ENCODE results near the gene BMP7.

DNA sequence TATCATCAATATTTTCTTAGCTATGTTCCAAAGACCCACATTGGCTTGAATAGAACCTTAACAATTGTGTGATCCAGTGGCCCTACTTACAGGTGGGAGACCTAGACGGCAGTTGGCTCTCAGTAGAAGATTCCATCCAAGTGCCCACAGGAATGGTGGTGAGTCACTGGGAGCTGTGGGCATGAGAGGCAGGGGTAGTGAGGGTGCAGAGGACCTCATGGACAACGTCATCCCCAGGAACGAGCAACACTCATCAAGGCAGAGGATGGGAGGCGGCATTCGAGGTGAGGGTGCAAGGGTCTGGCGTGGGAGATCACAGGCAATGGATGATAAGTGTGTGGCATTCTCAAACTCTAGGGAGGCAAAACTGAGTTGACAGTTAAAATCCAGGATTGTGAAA lies 45.7 kb upstream of the BMP7 start:
- TF ChIP-seq, protein P1, sequence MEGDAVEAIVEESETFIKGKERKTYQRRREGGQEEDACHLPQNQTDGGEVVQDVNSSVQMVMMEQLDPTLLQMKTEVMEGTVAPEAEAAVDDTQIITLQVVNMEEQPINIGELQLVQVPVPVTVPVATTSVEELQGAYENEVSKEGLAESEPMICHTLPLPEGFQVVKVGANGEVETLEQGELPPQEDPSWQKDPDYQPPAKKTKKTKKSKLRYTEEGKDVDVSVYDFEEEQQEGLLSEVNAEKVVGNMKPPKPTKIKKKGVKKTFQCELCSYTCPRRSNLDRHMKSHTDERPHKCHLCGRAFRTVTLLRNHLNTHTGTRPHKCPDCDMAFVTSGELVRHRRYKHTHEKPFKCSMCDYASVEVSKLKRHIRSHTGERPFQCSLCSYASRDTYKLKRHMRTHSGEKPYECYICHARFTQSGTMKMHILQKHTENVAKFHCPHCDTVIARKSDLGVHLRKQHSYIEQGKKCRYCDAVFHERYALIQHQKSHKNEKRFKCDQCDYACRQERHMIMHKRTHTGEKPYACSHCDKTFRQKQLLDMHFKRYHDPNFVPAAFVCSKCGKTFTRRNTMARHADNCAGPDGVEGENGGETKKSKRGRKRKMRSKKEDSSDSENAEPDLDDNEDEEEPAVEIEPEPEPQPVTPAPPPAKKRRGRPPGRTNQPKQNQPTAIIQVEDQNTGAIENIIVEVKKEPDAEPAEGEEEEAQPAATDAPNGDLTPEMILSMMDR (IDR thresholded peaks at IDR 0.05) = no peak
- no peak for TF ChIP-seq POLR2A (IDR thresholded peaks at IDR 0.05)
